Neural progenitor cell (in vitro differentiated cells): ENCODE results near the gene FRA10AC1. TPM values are rescaled to one million over a fixed set of nuclear protein-coding genes. Genes with fewer than 3 reads are reported as not detected.
A peak's percentile ranks its signal among the peaks of the same experiment; 100 is the strongest.

ENCODE experiments used
- DNase-seq: peaks from one replicate; pipeline ENCODE4 v3.0.0-alpha.2; 2016; ENCODE audit warnings: low spot score
- H2AFZ ChIP-seq: fragments of 200-600 bp; sonication (generic); replicated peaks from 2 replicates; pipeline ENCODE4 v1.6.1; 2016; ENCODE audit warnings: antibody characterized with exemption
- H3F3A ChIP-seq: fragments of 200-600 bp; sonication (generic); 2 replicates; pipeline ENCODE4 v1.6.1; 2016; ENCODE audit warnings: antibody characterized with exemption, low read depth
- H3K27ac ChIP-seq: fragments of 200-600 bp; sonication (generic); 2 replicates; pipeline ENCODE4 v1.5.1; 2016; ENCODE audit warnings: mild to moderate bottlenecking
- H3K27me3 ChIP-seq: fragments of 200-600 bp; sonication (generic); 2 replicates; pipeline ENCODE4 v1.6.1; 2016; ENCODE audit warnings: mild to moderate bottlenecking, moderate library complexity
- H3K36me3 ChIP-seq: fragments of 200-600 bp; sonication (generic); 2 replicates; pipeline ENCODE4 v1.5.1; 2016
- H3K4me1 ChIP-seq: fragments of 200-600 bp; sonication (generic); 2 replicates; pipeline ENCODE4 v1.6.1; 2016; ENCODE audit warnings: mixed run types
- H3K4me2 ChIP-seq: fragments of 200-600 bp; sonication (generic); 2 replicates; pipeline ENCODE4 v1.6.1; 2016
- H3K4me3 ChIP-seq: fragments of 200-600 bp; sonication (generic); 2 replicates; pipeline ENCODE4 v1.5.1; 2016
- H3K79me2 ChIP-seq: fragments of 200-600 bp; sonication (generic); 2 replicates; pipeline ENCODE4 v1.6.1; 2016; ENCODE audit warnings: low read depth
- H3K9ac ChIP-seq: fragments of 200-600 bp; sonication (generic); 2 replicates; pipeline ENCODE4 v1.6.1; 2016
- H3K9me3 ChIP-seq: fragments of 200-600 bp; sonication (generic); 2 replicates; pipeline ENCODE4 v1.5.1; 2016; ENCODE audit warnings: low read depth
- H4K20me1 ChIP-seq: fragments of 200-600 bp; sonication (generic); 2 replicates; pipeline ENCODE4 v1.6.1; 2016; ENCODE audit warnings: low read depth
- H3K27ac Mint-ChIP-seq: 3 replicates; pipeline ENCODE4 v1.8.0; 2021; ENCODE audit warnings: mixed read lengths
- H3K27me3 Mint-ChIP-seq: 2 replicates; pipeline ENCODE4 v1.8.0; 2022; ENCODE audit warnings: low read depth, mild to moderate bottlenecking, inconsistent platforms, moderate library complexity, mixed read lengths; ENCODE audit not compliant: insufficient read depth
- H3K36me3 Mint-ChIP-seq: 3 replicates; pipeline ENCODE4 v1.8.0; 2021; ENCODE audit warnings: mixed read lengths
- H3K4me1 Mint-ChIP-seq: 3 replicates; pipeline ENCODE4 v1.8.0; 2021; ENCODE audit warnings: mixed read lengths
- H3K4me3 Mint-ChIP-seq: 3 replicates; pipeline ENCODE4 v1.8.0; 2021; ENCODE audit warnings: mild to moderate bottlenecking, moderate library complexity, mixed read lengths
- H3K9me3 Mint-ChIP-seq: 3 replicates; pipeline ENCODE4 v1.8.0; 2020; ENCODE audit warnings: mixed read lengths
- CTCF ChIP-seq: fragments of 200-600 bp; sonication (generic); IDR thresholded peaks from 2 replicates; pipeline ENCODE4 v1.5.1; 2017; ENCODE audit warnings: antibody characterized with exemption, mild to moderate bottlenecking
- EZH2 ChIP-seq: fragments of 200-600 bp; sonication (generic); IDR thresholded peaks from 2 replicates; pipeline ENCODE4 v1.6.1; 2017; ENCODE audit warnings: antibody characterized with exemption, mild to moderate bottlenecking, moderate library complexity
- EZH2phosphoT487 ChIP-seq: fragments of 200-600 bp; sonication (generic); IDR thresholded peaks from 2 replicates; pipeline ENCODE4 v1.6.1; 2017; ENCODE audit warnings: antibody characterized with exemption
- total RNA-seq: library from RNA; depleted of rRNA; stranded (reverse); fragments of >200 nt; gene quantifications from 2 replicates; pipeline ENCODE4 v1.2.3, GENCODE V29; 2015; ENCODE audit warnings: low replicate concordance

FRA10AC1 gene
- total RNA-seq, 1 donor from 2014 or later, result 31.4 TPM

DNA sequence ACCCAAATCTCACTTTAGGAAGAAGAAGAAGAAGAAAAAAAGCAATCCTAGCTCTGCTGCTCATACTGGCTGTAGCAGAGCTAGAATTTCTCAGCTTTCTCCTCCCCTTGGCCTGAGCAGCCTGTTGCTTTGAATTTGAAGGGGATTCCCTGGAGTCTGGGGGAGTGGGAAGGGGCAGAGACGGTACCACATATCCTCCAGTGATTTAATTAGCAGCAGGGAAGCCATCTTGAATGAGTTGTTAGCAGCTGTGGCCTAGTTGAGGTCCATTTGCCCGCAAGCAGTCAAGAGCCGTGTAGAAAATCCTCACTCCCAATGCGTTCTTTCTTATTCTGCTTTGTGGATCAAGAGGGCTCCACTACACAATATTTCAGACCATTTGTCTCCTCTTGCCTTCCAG is 73.5 kb downstream of the FRA10AC1 start:
- no peak for DNase-seq
- no peak overlapping the region for H3K27ac Mint-ChIP-seq
- Histone ChIP-seq H3K9ac (no peak overlapping the region), H3K4me1 (no peaks in the 10 kb centered on the region), H4K20me1 (no peaks in the 10 kb centered on the region), H3K4me2 (no peak overlapping the region), H3K27me3 (no peaks in the 10 kb centered on the region), H3K79me2 (no peaks in the 10 kb centered on the region), H3K27ac (no peak overlapping the region), H3K36me3 (no peaks in the 10 kb centered on the region), H2AFZ (peak overlapping the region; percentile 64), H3K4me3 (no peak overlapping the region), H3F3A (no peaks in the 10 kb centered on the region), H3K9me3 (no peaks in the 10 kb centered on the region)
- H3K27me3 Mint-ChIP-seq, result no peaks in the 10 kb centered on the region
- H3K4me1 Mint-ChIP-seq, result peaks cover 31% of the 10 kb centered on the region
- H3K4me3 Mint-ChIP-seq, result no peak overlapping the region
- H3K9me3 Mint-ChIP-seq, result no peaks in the 10 kb centered on the region
- no peaks in the 10 kb centered on the region for H3K36me3 Mint-ChIP-seq
- TF ChIP-seq CTCF (no peak), EZH2 (no peak), EZH2phosphoT487 (no peak)

- Histone ChIP-seq H3K27me3 (peaks cover 12% of the 10 kb centered on the region), H2AFZ (no peak overlapping the region), H3K4me1 (peaks cover under 1% of the 10 kb centered on the region), H3F3A (no peaks in the 10 kb centered on the region), H4K20me1 (no peaks in the 10 kb centered on the region), H3K27ac (no peak overlapping the region), H3K4me3 (no peak overlapping the region), H3K36me3 (no peaks in the 10 kb centered on the region), H3K9ac (no peak overlapping the region), H3K79me2 (no peaks in the 10 kb centered on the region), H3K4me2 (no peak overlapping the region), H3K9me3 (no peaks in the 10 kb centered on the region)
- H3K4me3 Mint-ChIP-seq, result no peak overlapping the region
- TF ChIP-seq EZH2 (no peak), CTCF (no peak), EZH2phosphoT487 (no peak)
- peaks cover under 1% of the 10 kb centered on the region for H3K4me1 Mint-ChIP-seq
- no peaks in the 10 kb centered on the region for H3K9me3 Mint-ChIP-seq
- H3K27ac Mint-ChIP-seq, result no peak overlapping the region
- no peak for DNase-seq
- no peaks in the 10 kb centered on the region for H3K36me3 Mint-ChIP-seq
- no peaks in the 10 kb centered on the region for H3K27me3 Mint-ChIP-seq
Observed at GRCh38 chr10:93622942-93623341, 79.5 kb downstream of the FRA10AC1 start.

DNA sequence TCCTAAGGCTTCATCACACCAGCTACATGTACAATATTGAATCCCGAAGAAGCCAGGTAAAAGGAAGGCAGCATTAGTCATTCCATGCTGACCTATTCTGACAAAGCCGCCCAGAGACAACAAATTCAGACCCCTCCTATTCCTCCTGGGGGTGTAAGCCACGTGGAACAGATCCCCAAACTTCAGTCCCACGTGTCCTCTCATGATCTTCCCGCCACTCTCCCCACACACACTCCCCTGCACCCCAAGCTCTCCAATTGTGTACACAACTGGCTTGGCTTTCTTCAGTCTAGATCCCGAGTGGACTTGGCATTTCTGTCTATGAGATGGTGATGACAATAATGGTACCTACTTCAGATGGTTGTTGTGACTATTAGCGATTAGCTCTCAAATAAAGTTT is 81.5 kb downstream of the FRA10AC1 start:
- Histone ChIP-seq H3K27me3 (peaks cover 12% of the 10 kb centered on the region), H3K9me3 (no peaks in the 10 kb centered on the region), H3K79me2 (no peaks in the 10 kb centered on the region), H3K4me1 (peaks cover 13% of the 10 kb centered on the region), H3K36me3 (no peaks in the 10 kb centered on the region), H3K4me3 (no peak overlapping the region), H2AFZ (no peak overlapping the region), H3K9ac (no peak overlapping the region), H3F3A (no peaks in the 10 kb centered on the region), H3K4me2 (no peak overlapping the region), H4K20me1 (no peaks in the 10 kb centered on the region), H3K27ac (no peak overlapping the region)
- Mint-ChIP-seq H3K36me3 (no peaks in the 10 kb centered on the region), H3K9me3 (no peaks in the 10 kb centered on the region), H3K27ac (no peak overlapping the region), H3K4me1 (peaks cover 15% of the 10 kb centered on the region), H3K27me3 (no peaks in the 10 kb centered on the region), H3K4me3 (no peak overlapping the region)
- DNase-seq, result no peak
- TF ChIP-seq EZH2phosphoT487 (no peak), EZH2 (no peak), CTCF (no peak)

Other genes starting within 250 kb of the FRA10AC1 start
- 1.2 and 1.6 TPM in 2 replicates for gene MYOF, start 220.3 kb downstream of the FRA10AC1 start, total RNA-seq
- 36.8 and 57.7 TPM in 2 replicates for gene CEP55, start 206.0 kb downstream of the FRA10AC1 start, total RNA-seq
- gene FFAR4, start 135.9 kb downstream of the FRA10AC1 start, total RNA-seq, result 0.04 and 0.06 TPM in 2 replicates
- gene RBP4, start 101.4 kb downstream of the FRA10AC1 start, total RNA-seq, result 0.28 TPM in 1 of 2 replicates, not detected in the other
- not detected in 2 replicates for gene PDE6C, start 90.1 kb downstream of the FRA10AC1 start, total RNA-seq
- 9.2 and 20.2 TPM in 2 replicates for gene LGI1, start 55.3 kb upstream of the FRA10AC1 start, total RNA-seq
- gene SLC35G1, start 191.4 kb upstream of the FRA10AC1 start, total RNA-seq, result 11.6 and 14.6 TPM in 2 replicates